ENCODE measurements around the gene COLGALT1.

Gene COLGALT1

DNA sequence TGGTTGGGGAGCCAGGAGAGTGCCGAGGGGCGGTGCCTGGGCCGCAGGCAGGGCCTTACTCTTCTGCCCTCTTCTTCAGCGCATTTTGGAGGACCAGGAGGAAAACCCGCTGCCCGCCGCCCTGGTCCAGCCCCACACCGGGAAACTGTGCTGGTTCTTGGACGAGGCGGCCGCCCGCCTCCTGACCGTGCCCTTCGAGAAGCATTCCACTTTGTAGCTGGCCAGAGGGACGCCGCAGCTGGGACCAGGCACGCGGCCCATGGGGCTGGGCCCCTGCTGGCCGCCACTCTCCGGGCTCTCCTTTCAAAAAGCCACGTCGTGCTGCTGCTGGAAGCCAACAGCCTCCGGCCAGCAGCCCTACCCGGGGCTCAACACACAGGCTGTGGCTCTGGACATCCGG lies 34.6 kb upstream of the COLGALT1 start:
- no peak overlapping the region for H3K27ac ChIP-seq

DNA sequence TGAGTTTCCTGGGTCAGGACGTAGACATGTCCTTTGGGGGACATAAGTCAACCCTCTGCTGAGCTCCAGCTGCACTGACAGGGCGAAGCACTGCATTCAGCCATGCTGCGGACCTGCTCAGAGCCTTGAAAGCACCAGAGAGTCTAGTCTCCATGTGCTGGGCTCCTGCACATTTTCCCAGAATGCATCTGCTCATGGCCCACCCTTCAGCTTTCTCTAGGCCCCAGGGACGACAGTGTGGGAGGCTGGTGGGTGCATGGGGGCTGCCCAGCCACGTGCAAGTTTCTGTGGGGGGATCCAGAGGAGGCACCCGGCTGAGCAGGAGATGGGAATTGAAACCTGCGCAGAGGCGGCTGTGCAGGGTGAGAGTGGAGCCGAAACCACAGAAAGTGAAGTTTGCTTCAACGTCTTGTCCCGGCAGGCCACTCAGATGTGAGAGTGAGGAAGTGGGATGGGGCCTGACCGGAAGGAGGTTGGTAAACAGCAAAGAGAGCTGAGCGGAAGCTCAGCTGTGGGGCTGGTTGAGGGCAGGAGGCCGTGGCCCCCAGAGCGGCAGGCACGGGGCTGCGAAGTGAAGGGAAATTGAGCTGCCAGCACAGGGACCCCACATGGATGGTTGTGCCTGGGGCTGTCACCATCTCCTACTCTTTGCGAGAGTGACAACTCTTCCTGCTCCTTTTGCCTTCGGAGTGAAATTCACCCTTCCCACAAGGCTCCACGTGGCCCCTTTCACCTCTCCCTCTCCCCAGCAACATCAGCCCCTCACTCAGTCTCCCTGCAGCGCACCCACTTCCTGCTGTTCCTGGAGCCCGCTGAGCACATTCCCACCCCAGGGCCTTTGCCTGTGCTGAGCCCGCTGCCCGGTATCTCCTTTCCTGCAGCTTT lies 32.2 kb upstream of the COLGALT1 start:
- H3K9ac ChIP-seq = no peak overlapping the region
- H3K79me2 ChIP-seq = no peaks in the 10 kb centered on the region
- no peak overlapping the region for H3K4me2 ChIP-seq (ENCODE audit: low read length)
- H3K4me1 ChIP-seq = no peaks in the 10 kb centered on the region
- TF ChIP-seq, protein P1, sequence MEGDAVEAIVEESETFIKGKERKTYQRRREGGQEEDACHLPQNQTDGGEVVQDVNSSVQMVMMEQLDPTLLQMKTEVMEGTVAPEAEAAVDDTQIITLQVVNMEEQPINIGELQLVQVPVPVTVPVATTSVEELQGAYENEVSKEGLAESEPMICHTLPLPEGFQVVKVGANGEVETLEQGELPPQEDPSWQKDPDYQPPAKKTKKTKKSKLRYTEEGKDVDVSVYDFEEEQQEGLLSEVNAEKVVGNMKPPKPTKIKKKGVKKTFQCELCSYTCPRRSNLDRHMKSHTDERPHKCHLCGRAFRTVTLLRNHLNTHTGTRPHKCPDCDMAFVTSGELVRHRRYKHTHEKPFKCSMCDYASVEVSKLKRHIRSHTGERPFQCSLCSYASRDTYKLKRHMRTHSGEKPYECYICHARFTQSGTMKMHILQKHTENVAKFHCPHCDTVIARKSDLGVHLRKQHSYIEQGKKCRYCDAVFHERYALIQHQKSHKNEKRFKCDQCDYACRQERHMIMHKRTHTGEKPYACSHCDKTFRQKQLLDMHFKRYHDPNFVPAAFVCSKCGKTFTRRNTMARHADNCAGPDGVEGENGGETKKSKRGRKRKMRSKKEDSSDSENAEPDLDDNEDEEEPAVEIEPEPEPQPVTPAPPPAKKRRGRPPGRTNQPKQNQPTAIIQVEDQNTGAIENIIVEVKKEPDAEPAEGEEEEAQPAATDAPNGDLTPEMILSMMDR (IDR thresholded peaks at IDR 0.05) = no peak
- no peak overlapping the region for H2AFZ ChIP-seq
- no peak overlapping the region for H3K4me3 ChIP-seq (ENCODE audit: low read depth, low read length)
- H3K27ac ChIP-seq = no peak overlapping the region
- H3K9me3 ChIP-seq (ENCODE audit: control insufficient read depth, low read length) = no peaks in the 10 kb centered on the region
- H3K27me3 ChIP-seq (ENCODE audit: control insufficient read depth, insufficient read depth, low read length) = no peaks in the 10 kb centered on the region
- no peaks in the 10 kb centered on the region for H3K36me3 ChIP-seq (ENCODE audit: control insufficient read depth, insufficient read depth, low read length)

More for the DNA sequence above, 34.6 kb upstream of the COLGALT1 start:
- Histone ChIP-seq H3K27me3 (ENCODE audit: control insufficient read depth, insufficient read depth, low read length) (no peaks in the 10 kb centered on the region), H3K4me3 (ENCODE audit: low read depth, low read length) (no peak overlapping the region), H3K79me2 (no peaks in the 10 kb centered on the region), H3K9me3 (ENCODE audit: control insufficient read depth, low read length) (no peaks in the 10 kb centered on the region), H3K4me2 (ENCODE audit: low read length) (no peak overlapping the region), H3K4me1 (no peaks in the 10 kb centered on the region), H3K9ac (no peak overlapping the region), H3K36me3 (ENCODE audit: control insufficient read depth, insufficient read depth, low read length) (no peaks in the 10 kb centered on the region), H2AFZ (no peak overlapping the region)
- TF ChIP-seq, protein P1 (IDR thresholded peaks at IDR 0.05) = no peak

DNA sequence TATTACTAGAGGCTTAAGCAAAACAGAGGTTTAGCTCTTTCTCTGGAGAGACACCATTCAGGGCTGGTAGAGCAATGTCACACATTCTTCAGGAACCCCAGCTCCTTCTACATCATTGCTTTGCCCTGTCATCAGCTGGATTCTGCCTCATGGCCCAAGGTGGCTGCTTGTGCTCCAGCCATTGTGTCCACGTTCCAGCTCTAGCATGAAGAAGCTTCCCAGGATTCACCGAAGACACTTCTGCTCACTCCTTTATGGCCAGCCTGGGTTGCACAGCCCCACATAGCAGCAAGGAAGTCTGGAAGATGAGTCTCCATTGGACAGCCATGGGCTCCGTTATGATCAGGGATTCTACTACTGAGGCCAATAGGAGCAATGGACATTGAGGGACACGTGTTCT lies 30.8 kb upstream of the COLGALT1 start:
- Histone ChIP-seq H3K4me1 (no peaks in the 10 kb centered on the region), H3K4me3 (ENCODE audit: low read depth, low read length) (no peak overlapping the region), H3K9ac (no peak overlapping the region), H3K4me2 (ENCODE audit: low read length) (no peak overlapping the region), H3K27me3 (ENCODE audit: control insufficient read depth, insufficient read depth, low read length) (no peaks in the 10 kb centered on the region), H3K79me2 (no peaks in the 10 kb centered on the region), H3K9me3 (ENCODE audit: control insufficient read depth, low read length) (no peaks in the 10 kb centered on the region), H2AFZ (no peak overlapping the region), H3K36me3 (ENCODE audit: control insufficient read depth, insufficient read depth, low read length) (no peaks in the 10 kb centered on the region), H3K27ac (no peak overlapping the region)
- TF ChIP-seq, protein P1 (IDR thresholded peaks at IDR 0.05) = no peak

DNA sequence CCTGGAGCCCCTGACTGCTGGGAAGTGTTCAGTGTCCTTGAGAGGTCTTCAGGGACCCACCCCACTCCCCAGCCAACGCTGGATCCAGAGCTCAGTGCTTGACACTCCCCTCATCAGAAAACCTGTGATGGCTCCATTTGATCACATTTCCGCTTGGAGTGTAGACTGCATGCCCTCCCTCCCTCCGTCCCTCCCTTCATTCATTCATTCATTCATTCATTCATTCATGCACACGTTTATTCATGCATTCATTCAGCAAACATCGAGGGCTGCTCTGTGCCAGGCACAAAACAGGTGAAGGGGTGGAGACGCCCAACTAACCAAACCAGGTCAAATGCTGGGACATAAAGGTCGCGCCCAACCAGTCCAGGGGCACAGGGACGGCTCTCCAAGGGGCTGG lies 30.3 kb upstream of the COLGALT1 start:
- no peak overlapping the region for H3K27ac ChIP-seq
- H2AFZ ChIP-seq = no peak overlapping the region
- H3K9ac ChIP-seq = no peak overlapping the region
- no peaks in the 10 kb centered on the region for H3K79me2 ChIP-seq
- H3K4me3 ChIP-seq (ENCODE audit: low read depth, low read length) = no peak overlapping the region
- no peaks in the 10 kb centered on the region for H3K4me1 ChIP-seq
- TF ChIP-seq, protein P1 (IDR thresholded peaks at IDR 0.05) = no peak
- no peak overlapping the region for H3K4me2 ChIP-seq (ENCODE audit: low read length)
- no peaks in the 10 kb centered on the region for H3K36me3 ChIP-seq (ENCODE audit: control insufficient read depth, insufficient read depth, low read length)
- no peaks in the 10 kb centered on the region for H3K27me3 ChIP-seq (ENCODE audit: control insufficient read depth, insufficient read depth, low read length)
- no peaks in the 10 kb centered on the region for H3K9me3 ChIP-seq (ENCODE audit: control insufficient read depth, low read length)

DNA sequence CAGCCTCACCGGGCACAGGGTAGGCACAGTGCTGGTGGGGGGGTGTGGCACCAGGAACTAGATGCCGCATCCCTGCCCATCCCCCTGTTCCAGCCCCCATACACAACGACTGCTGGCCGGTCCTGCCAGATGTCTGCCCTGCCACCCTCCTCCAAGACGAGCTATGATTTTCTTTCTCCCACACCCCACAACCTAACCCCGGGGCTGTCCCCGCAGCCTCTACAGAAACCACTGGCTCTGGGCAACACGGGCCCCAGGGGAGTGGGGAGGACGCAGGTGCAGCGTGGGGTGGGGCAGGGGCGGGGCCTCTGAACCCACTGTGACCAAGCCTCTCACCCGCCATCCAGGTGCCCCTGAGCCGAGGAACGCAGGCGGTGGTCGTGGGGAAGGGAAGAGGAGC lies 28.5 kb upstream of the COLGALT1 start:
- H3K4me1 ChIP-seq = no peaks in the 10 kb centered on the region
- H2AFZ ChIP-seq = no peak overlapping the region
- no peak overlapping the region for H3K9ac ChIP-seq
- no peaks in the 10 kb centered on the region for H3K79me2 ChIP-seq
- no peaks in the 10 kb centered on the region for H3K9me3 ChIP-seq (ENCODE audit: control insufficient read depth, low read length)
- H3K4me3 ChIP-seq (ENCODE audit: low read depth, low read length) = no peak overlapping the region
- TF ChIP-seq, protein P1 (IDR thresholded peaks at IDR 0.05) = no peak
- H3K36me3 ChIP-seq (ENCODE audit: control insufficient read depth, insufficient read depth, low read length) = no peaks in the 10 kb centered on the region
- no peaks in the 10 kb centered on the region for H3K27me3 ChIP-seq (ENCODE audit: control insufficient read depth, insufficient read depth, low read length)
- H3K27ac ChIP-seq = no peak overlapping the region
- no peak overlapping the region for H3K4me2 ChIP-seq (ENCODE audit: low read length)

Data from parathyroid adenoma (tissue), 2 donors.